Upper lobe of right lung (tissue), 1 donor: ENCODE measurements around the gene CACNA2D4. TPM values are rescaled to one million over a fixed set of nuclear protein-coding genes. Genes with fewer than 3 reads are reported as not detected.

Experiments used
- ATAC-seq: fragments of 200-7000 bp; cut with Tn5 transposase; one replicate; pipeline ENCODE4 v1.9.1; 2020; ENCODE audit warnings: mild to moderate bottlenecking, moderate library complexity
- DNase-seq: peaks from one replicate; pipeline ENCODE4 v3.0.0-alpha.2; 2020
- H3K27ac ChIP-seq: fragments of 200-600 bp; one replicate; pipeline ENCODE4 v1.8.0; 2022
- H3K27me3 ChIP-seq: fragments of 200-600 bp; one replicate; pipeline ENCODE4 v1.8.0; 2022; ENCODE audit warnings: mild to moderate bottlenecking
- H3K36me3 ChIP-seq: fragments of 200-600 bp; one replicate; pipeline ENCODE4 v1.8.0; 2022
- H3K4me1 ChIP-seq: fragments of 200-600 bp; one replicate; pipeline ENCODE4 v1.8.0; 2022
- H3K4me3 ChIP-seq: fragments of 200-600 bp; one replicate; pipeline ENCODE4 v1.8.0; 2022; ENCODE audit warnings: mild to moderate bottlenecking
- H3K9me3 ChIP-seq: fragments of 200-600 bp; one replicate; pipeline ENCODE4 v1.8.0; 2022
- intact Hi-C: fragments of 100-400 bp; cut with DNase I; formaldehyde crosslinking; loops from one replicate; pipeline ENCODE4 v1.11.0; 2022
- total RNA-seq: library from RNA; stranded (reverse); fragmentation: NEBNext Ultra II Directional; extraction: Animal tissue kit (Norgen Biotek cat#: 25700); gene quantifications from one replicate; pipeline ENCODE4 v1.2.1, GENCODE V29; 2021
- TF ChIP-seq, protein P1 (sequence below): fragments of 200-600 bp; IDR thresholded peaks from one replicate; pipeline ENCODE4 v1.8.0; 2022; ENCODE audit warnings: antibody characterized with exemption
- donor health status: DM: no; HTN: yes; CAD: no; lungs with severe emphysema.

Gene CACNA2D4
- total RNA-seq, 1 donor from 2014 or later = 5.5 TPM

DNA sequence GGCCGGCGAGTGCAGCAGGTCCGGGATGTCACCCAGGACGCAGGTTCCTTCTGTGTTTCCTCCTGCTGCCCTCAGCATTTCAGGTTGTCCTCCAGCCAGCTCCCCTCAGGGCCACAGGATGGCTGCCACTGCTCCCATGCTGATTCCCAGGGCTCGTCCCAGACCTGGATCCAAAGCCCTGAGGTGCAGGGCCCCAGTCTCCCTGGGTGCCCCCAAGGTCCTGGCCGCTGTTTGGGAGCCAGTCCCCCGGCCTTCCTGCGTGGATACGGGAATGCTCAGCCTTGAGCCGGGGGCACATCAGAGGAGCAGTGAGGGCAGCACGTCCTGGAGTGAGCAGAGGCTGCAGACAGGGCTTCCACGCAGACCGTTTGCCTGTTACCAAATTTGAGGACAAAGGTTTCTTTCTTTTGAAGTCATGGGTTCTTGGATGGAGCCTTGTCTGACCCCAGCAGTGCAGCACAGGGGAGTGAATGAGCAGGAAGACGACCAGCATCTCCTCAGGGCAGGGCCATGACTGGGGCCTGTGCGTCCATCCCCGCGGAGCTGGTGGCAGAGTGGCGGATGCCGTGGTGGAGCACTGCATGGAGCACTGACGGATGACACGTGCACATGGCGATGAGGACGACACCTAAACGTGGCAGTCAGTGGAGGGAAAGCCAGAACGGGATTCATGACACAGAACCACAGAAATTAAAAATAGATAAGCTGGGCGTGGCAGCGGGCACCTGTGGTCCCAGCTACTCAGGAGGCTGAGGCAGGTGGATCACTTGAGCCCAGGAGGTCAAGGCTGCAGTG lies 12.5 kb upstream of the CACNA2D4 start:
- Histone ChIP-seq H3K36me3 (no peaks in the 10 kb centered on the region), H3K27ac (no peak overlapping the region), H3K4me3 (no peak overlapping the region), H3K27me3 (peaks cover 4% of the 10 kb centered on the region), H3K9me3 (no peaks in the 10 kb centered on the region), H3K4me1 (no peaks in the 10 kb centered on the region)
- TF ChIP-seq, protein P1, sequence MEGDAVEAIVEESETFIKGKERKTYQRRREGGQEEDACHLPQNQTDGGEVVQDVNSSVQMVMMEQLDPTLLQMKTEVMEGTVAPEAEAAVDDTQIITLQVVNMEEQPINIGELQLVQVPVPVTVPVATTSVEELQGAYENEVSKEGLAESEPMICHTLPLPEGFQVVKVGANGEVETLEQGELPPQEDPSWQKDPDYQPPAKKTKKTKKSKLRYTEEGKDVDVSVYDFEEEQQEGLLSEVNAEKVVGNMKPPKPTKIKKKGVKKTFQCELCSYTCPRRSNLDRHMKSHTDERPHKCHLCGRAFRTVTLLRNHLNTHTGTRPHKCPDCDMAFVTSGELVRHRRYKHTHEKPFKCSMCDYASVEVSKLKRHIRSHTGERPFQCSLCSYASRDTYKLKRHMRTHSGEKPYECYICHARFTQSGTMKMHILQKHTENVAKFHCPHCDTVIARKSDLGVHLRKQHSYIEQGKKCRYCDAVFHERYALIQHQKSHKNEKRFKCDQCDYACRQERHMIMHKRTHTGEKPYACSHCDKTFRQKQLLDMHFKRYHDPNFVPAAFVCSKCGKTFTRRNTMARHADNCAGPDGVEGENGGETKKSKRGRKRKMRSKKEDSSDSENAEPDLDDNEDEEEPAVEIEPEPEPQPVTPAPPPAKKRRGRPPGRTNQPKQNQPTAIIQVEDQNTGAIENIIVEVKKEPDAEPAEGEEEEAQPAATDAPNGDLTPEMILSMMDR = no peak
- DNase-seq (peak; percentile 59), ATAC-seq (no peak)
- intact Hi-C loops = loop anchor here (10.0 kb wide), 1 partner anchor 296 kb away; no protein-coding TSS in a partner anchor

DNA sequence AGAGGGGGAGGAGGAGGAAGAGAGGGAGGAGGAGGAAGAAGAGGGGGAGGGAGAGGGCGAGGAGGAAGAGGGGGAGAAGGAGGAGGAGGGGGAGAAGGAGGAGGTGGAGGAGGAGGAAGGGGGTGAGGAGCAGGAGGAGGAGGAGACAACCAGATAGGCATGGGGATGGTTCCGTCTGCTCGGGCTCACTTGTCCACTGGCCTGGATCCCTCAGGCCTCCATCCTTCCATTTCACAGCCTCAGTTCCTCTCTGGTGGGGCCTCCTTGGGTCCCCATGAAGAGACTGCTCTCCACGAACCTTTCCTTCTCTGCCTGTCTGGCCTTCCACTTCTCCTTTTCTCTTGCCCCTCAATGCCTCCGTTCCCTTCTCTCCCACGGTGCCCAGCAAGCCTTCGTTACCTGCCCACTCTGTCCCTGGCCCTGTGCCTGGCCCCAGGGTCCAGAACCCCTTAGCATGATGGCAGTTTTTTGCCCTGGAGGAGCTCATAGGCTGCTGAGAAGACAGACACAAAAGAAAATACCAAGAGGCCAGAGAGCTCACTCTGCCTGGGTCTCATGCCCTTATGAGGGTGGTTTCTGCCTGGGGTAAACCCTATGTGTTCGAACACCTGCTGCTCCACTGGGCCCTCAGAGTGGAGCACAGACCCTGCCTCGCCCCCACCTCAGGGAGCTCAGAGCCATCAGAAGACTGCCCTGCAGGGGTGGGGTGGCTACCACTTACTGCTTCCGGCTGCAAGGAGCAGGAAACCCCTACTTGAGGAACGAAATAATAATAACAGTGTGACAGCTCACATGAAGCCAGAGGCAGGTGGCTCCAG lies 11.7 kb upstream of the CACNA2D4 start:
- TF ChIP-seq, protein P1 = no peak
- Histone ChIP-seq H3K9me3 (no peaks in the 10 kb centered on the region), H3K36me3 (no peaks in the 10 kb centered on the region), H3K4me1 (no peaks in the 10 kb centered on the region), H3K27ac (no peak overlapping the region), H3K27me3 (peaks cover 4% of the 10 kb centered on the region), H3K4me3 (no peak overlapping the region)
- DNase-seq (peak; percentile 29), ATAC-seq (no peak)
- intact Hi-C loops = loop anchor here (10.0 kb wide), 1 partner anchor 295 kb away; no protein-coding TSS in a partner anchor

GRCh38 chr12:1929241-1929984 lies 11.0 kb upstream of the CACNA2D4 start:
- H3K9me3 ChIP-seq = no peaks in the 10 kb centered on the region
- H3K4me3 ChIP-seq = no peak overlapping the region
- ATAC-seq = no peak
- TF ChIP-seq, protein P1 = no peak
- no peak for DNase-seq
- peaks cover 4% of the 10 kb centered on the region for H3K27me3 ChIP-seq
- intact Hi-C loops = no loop called here
- H3K4me1 ChIP-seq = no peaks in the 10 kb centered on the region
- no peaks in the 10 kb centered on the region for H3K36me3 ChIP-seq
- H3K27ac ChIP-seq = no peak overlapping the region

GRCh38 chr12:1928439-1929121 lies 10.1 kb upstream of the CACNA2D4 start:
- Histone ChIP-seq H3K4me3 (no peak overlapping the region), H3K27me3 (peaks cover 4% of the 10 kb centered on the region), H3K9me3 (no peaks in the 10 kb centered on the region), H3K36me3 (no peaks in the 10 kb centered on the region), H3K27ac (no peak overlapping the region), H3K4me1 (no peaks in the 10 kb centered on the region)
- peak; percentile 60 for DNase-seq
- ATAC-seq = no peak
- TF ChIP-seq, protein P1 = no peak
- intact Hi-C loops = no loop called here

- ATAC-seq (no peak), DNase-seq (peak; percentile 57)
- no peaks in the 10 kb centered on the region for H3K36me3 ChIP-seq
- H3K4me3 ChIP-seq = no peak overlapping the region
- H3K27me3 ChIP-seq = peaks cover 4% of the 10 kb centered on the region
- no peaks in the 10 kb centered on the region for H3K9me3 ChIP-seq
- TF ChIP-seq, protein P1 = no peak
- no peaks in the 10 kb centered on the region for H3K4me1 ChIP-seq
- no peak overlapping the region for H3K27ac ChIP-seq
- intact Hi-C loops = no loop called here
Observed at GRCh38 chr12:1927751-1928351, 9.4 kb upstream of the CACNA2D4 start.
